IMR-90 (cell line): ENCODE measurements around the gene CORO1C.

Source experiments
- CEBPB ChIP-seq: IDR thresholded peaks from 2 replicates; pipeline ENCODE4 v1.6.1; 2012; ENCODE audit warnings: low read depth, low read length, improper control_type of control experiment
- CTCF ChIP-seq: conservative IDR thresholded peaks from 2 replicates; pipeline ENCODE4 v1.5.1; 2012; ENCODE audit warnings: mild to moderate bottlenecking, low read depth, low read length, improper control_type of control experiment
- FOS ChIP-seq: fragments of 150-350 bp; IDR thresholded peaks from 2 replicates; pipeline ENCODE4 v1.6.1; 2016; ENCODE audit warnings: low read depth, low read length
- POLR2A ChIP-seq: IDR thresholded peaks from 2 replicates; pipeline ENCODE4 v1.6.1; 2012; ENCODE audit warnings: mild to moderate bottlenecking, low read depth, low read length
- RAD21 ChIP-seq: IDR thresholded peaks from 2 replicates; pipeline ENCODE4 v1.6.1; 2012; ENCODE audit warnings: low read length, improper control_type of control experiment
- SMC3 ChIP-seq: fragments of 150-350 bp; IDR thresholded peaks from 2 replicates; pipeline ENCODE4 v1.6.1; 2016; ENCODE audit warnings: low read depth, mild to moderate bottlenecking, antibody characterized with exemption, low read length, moderate library complexity

- TF ChIP-seq CTCF (no peak), SMC3 (no peak), CEBPB (no peak), RAD21 (no peak), POLR2A (no peak), FOS (no peak)
These were observed 37.5 kb upstream of the CORO1C start for GRCh38 chr12:108768591-108769500.
